NOMO-1 (cell line): ENCODE results near the gene RALGAPA1.
"Not testable (repeated sequence)": the region's sequence is repeated elsewhere in the genome, so short reads cannot be mapped to it uniquely, and the experiment has no call there.

Experiments
- DNase-seq, 2 experiments: peaks; one replicate each; lab custom pipeline; 2025; ENCODE audit not compliant: unreplicated experiment in 2 of 2; lab: John Stamatoyannopoulos, UW

RALGAPA1 gene

DNA sequence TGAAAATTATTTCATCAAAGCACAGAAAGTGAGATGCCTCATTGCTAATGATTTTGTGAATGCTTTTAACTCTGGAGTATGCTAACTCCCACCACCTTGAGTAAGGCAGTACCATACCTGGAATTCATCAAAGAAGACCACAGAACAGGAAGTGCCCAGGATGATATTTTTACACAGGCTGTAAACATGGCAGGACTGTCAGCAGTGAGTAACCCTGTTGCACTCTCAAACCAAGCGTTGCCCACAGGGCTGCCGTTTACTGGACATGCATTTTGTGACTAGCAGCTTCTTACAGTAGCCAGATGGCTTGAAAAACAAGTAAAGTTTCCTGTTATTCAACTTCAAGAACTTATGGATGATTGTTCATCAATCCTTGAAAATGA lies 42.4 kb downstream of the RALGAPA1 start:
- no peak for DNase-seq

DNA sequence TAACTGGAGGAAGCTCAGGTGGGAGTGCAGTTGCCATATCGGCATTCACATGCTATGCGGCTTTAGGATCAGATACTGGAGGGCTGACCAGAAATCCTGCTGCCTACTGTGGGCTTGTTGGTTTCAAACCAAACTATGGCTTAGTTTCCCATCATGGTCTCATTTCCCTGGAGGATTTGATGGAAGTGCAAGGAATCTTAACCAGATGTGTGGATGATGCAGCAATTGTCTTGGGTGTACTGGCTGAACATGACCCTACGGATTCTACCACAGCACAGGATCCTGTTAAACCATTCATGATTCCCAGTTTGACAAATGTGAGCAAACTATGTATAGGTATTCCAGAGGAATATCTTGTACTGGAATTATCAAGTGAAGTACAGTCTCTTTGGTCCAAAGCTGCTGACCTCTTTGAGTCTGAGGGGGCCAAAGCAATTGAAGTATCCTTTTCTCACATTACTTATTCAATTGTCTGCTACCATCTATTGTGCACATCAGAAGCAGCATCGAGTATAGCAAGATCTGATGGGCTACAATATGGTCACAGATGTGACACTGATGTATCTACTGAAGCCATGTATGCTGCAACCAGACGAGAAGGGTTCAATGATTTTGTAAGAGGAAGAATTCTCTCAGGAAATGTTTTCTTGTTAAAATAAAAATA lies 42.9 kb downstream of the RALGAPA1 start:
- no peak for DNase-seq

DNA sequence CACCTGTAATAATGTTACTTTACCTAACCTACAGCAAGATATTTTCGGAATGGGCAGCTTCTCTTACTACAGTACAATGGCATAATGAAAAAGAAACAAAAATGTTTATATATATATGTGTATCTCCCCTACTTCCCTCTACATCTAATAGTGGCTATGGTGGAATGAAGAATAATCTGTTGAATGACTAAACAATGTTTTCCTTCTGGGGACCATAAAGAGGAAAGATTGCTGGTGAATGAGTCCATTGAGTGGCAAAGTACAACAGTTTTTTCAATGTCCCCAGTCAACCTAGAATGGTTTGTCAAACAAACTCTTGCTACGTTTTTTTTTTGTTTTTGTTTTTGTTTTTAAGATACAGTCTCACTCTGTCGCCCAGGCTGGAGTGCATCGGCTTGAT lies 47.2 kb downstream of the RALGAPA1 start:
- no peak for DNase-seq

DNA sequence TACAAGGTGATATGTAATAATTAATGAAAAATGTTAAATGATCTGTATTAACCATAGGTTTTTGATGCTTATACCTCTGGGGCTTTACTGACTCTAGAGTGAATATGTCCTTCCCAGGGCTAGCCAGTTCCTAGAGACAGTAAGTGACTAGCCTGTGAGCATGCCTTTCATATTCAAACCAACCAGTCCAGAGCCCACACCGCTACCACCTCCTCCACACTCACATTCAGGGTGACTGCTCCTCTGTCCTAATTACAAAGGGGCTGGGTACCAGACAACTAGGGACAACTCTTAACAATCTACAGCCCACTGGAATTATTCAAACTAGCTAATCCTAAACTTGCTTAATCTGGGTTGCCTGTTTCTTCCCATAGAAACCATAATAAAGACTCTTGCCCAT lies 49.0 kb downstream of the RALGAPA1 start:
- DNase-seq, result no peak

DNA sequence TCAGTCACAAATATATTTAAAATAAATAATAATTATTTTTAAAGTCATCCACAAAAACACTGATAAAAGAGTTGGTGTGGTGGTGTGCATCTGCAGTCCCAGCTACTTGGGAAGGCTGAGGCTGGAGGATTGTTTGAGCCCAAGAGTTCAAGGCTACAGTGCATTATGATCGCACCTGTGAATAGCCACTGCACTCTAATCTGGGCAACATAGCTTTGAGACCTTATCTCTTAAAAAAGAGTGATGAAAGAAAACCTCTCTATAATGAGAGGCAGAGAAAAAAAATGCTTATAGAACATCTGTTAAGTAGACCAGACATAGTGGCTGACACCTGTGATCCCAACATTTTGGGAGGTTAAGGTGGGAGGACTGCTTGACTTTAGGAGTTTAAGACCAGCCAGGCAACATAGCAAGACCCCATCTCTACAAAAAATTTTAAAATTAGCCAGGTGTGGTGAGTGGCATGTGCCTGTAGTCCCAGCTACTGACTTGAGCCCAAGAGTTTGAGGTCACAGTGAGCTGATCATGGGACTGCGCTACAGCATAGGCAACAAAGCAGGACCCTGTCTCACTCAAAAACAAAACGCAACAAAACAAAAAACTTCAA lies 50.5 kb downstream of the RALGAPA1 start:
- DNase-seq, result no peak

DNA sequence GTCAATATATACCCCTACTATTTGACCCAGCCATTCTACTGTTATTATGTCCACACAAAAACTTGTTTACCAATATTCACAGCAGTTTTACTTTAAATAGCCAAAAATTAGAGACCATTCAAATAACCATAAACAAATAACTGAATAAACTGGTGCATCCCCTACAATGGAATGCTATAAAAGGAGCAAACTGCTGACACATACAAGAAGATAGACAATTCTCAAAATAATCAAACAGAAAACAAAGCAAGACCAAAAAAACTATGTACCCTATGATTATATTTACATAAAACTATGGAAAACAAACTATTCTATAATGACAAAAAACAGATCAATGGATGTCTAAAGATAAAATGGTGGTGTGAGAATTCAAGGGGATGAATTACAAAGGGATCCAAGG lies 54.4 kb downstream of the RALGAPA1 start:
- DNase-seq, result no peak

DNA sequence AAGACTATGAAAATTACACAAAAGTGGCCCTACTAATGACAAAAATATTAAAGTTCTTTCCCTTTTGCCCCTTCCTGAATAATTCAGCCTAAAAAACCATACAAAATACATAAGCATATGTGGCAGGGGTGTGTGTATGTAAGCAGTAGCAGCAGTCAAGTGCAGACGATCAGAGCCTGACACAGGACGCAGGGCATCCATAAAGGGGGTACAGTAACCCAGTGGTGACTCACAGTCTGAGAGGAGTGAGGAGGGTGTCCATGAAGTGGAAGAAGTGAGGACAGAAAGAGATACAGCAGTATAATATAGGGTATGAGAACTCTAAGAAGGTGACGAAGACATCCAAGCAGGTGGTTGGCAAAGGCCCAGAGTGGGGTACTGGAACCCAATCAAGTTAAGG lies 56.7 kb downstream of the RALGAPA1 start:
- no peak for DNase-seq

DNA sequence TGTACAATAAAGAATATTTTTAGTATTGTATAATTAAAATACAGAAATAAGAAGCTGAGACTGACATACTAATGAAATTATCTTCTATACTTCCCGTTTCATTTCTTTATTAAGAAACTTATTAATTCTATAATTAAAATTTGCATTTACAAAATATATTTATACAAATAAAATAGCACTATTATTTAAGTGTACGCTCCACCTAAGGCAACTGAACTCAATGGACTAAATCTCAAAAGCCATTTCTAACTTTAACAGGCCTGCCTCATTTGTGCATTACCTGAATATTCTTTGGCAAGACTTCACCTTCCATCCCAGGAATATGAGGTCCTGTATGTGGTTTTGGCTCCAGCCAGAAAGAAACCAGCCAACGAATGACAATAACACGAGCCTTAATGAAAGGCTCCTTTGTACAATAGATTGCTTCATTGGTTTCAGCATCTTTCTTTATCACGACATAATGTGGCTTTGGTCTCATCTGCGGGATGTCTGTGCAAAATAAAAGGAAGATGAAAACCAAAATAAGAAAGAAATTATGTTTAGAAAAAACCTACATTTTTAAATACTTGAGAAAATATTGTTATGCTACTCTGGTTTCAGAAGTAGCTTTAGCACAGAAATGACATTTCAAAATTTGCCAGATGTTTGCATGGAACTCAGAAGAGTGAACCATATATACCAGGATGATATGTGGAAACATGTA lies 58.7 kb downstream of the RALGAPA1 start:
- DNase-seq, result no peak

DNA sequence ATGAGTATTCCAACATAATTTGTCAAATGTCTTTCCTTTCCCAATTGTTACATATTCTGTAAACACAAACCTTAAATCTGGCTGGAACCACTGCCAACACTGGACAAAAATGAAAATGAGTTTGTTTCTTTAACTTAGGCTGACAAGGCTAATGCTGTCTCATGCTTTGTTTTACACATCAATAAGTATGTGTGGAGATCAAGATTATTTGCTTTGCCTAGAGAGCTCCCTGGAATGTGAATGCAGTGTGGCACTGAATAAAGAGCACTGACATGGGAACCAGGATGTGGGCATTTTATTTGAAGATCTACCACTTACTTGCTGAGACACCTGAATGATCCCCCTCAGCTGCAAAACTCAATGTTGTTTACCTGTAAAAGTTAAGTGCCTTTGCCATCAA lies 61.7 kb downstream of the RALGAPA1 start:
- DNase-seq, result no peak

DNA sequence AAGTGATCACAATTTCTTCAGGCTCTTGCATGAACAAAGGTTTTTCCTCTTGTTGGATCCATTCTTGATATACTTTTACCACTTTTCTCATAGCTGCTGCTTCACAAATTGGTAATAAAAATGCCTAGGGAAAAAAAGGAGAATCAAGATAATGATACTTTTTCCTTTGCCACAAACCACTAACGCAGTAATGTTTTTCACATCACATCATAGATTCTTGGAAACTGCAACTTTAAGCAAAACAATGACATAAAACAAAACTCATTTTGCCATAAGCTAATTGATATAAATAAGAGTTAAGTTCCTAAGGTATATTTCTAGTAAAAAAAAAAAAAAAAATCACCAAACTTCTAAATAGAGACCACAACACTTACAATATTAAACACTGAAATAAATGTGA lies 66.7 kb downstream of the RALGAPA1 start:
- DNase-seq, result no peak

DNA sequence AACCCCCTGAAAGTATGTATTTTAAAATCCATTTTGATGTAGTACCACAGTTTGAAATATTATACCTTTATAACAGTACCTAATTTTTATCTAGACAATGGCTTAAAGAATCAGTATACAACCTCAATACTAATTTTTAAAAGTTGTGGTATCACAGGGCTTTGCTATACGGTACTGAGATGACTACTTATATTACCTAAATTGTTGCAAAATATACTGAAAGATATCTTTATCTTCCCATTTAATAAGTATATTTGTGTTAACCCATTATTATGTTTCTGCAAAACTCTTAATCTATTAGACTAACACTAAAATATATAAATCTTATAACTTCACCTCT lies 67.1 kb downstream of the RALGAPA1 start:
- no peak for DNase-seq

DNA sequence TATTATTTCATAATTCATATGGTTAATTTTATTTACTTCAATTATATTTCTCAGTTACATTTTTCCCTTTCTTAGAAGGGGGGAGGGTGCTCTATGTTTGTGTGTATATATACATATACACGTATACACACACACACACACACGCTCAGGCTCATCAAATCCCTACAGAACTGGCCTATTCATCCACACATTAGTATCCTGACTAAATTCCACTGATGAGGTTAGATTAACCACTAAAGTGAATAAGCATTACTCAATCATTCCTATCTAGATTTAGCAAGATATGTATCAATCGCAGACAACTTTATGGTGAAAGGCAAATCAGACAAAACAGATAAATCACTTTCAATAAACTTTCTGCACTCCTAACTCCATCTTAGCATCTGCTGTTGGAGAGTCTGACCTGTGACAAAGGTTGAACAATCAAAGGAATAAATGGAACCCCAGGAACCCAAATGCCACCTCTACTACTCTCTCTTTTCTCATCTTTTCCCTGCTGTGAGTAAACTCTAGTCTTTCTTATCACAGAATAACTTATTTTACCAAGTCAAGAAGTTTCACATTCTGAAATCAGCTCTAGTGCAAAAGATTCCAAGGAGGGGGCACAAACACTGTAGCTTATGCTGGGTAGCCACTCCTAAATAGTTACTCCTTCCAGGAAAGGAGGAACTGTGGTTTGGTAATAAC lies 67.6 kb downstream of the RALGAPA1 start:
- no peak for DNase-seq

DNA sequence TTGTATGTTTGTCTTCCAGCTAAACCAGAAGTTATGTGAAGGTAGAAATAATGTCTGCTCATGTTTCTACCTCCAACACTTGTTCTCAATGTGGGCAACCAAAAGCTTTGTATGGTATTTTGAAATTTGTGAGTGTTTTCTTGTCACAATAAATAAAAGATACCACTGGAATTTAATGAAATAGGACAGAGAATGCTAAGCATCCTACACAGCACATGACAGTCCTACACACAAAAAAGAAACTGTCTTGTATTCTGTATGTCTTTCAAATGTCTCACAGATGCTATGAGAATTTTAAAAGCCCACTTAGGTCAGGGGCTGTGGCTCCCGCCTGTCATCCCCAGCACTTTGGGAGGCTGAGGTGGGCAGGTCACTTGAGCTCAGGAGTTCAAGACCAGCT lies 68.9 kb downstream of the RALGAPA1 start:
- no peak for DNase-seq

DNA sequence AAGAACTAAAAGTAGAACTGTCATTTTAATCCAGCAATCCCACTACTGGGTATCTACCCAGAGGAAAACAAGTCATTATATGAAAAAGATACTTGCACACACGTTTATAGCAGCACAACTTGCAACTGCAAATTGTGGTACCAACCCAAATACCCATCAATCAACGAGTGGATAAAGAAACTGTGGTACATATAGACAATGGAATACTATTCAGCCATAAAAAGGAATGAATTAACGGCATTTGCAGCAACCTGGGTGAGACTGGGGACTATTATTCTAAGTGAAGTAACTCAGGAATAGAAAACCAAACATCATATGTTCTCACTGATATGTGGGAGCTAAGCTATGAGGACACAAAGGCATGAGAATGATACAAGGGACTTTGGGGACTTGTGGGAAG lies 73.9 kb downstream of the RALGAPA1 start:
- DNase-seq, result not testable (repeated sequence)

DNA sequence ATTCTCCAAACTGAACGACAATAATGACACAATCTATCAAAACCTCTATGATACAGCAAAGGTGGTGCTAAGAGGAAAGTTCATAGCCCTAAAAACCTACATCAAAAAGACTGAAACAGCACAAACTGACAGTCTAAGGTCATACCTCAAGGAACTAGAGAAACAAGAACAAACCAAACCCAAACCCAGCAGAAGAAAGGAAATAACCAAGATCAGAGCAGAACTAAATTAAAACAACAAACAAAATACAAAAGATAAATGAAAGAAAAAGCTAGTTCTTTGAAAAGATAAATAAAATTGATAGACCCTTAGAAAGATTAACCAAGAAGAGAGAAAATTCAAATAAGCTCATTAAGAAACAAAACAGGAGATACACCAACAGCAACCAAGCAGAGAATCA lies 75.6 kb downstream of the RALGAPA1 start:
- not testable (repeated sequence) for DNase-seq

DNA sequence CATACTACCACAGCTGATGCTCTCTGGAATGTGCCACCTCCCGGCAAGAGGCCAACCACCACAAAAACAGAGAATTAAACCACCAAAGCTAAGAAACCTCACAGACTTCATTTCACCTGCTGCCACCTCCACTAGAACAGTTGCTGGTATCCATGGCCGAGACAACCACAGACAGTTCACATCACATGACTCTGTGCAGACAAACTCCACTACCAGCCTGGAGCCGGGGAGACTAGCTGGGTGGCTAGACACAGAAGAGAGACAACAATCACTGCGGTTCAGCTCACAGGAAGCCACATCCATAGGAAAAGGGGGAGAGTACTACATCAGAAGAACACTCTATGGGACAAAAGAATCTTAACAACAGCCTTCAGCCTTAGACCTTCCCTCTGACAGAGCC lies 78.2 kb downstream of the RALGAPA1 start:
- no peak for DNase-seq

DNA sequence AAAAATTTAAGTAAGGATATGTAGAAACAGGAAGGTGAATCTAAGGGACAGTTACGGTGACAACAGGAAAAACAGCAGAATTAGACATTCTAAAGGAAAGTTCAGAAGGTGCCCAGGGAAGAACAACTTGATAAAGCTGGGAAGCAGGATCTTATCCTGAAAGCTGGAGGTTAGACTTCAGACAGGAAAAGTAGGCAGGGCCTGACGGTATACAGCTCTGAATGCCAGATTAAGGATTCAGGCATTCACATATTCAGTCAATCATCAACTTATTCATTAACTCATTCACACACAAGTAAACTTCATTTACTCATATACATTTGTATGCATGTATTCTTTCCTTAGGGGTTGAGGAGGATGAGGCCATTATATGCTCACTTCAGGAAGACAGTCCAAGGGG lies 81.3 kb downstream of the RALGAPA1 start:
- DNase-seq, result no peak

DNA sequence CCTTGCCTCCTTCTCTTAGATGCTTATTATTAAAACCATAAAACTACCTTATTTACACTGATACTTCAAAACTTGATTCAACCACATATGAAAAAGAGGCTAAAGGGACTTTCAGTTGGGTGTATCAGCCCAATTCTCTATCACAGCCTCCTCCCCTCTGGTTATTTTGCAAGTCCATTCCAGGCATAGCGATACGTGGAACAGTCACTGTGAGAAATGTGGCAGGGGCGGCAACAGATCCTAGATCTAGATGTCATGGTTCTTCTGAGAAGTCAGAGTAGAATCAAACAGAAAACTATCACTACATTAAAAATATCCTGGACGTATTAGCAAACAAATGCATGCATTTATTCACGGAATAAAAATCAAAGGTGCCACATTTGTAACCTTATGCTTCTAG lies 83.2 kb downstream of the RALGAPA1 start:
- DNase-seq, result no peak

DNA sequence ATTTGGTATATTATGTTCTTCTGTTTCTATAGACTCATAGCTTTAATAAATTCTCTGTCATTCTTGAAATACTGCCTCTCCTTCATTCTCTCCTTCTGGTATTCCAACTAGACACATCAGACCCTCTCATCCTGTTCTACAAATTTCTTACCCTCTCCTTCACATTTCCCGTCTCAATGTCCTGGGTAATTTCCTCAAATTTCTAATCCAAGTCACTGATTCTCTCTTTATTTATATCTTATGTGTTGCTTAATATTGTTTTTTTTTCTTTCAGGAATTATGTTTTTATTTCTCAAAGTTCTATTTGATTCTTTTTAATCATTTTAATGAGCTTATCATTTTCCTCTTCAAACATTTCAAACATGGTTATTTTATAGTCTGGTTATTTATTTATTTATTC lies 94.0 kb downstream of the RALGAPA1 start:
- no peak for DNase-seq

DNA sequence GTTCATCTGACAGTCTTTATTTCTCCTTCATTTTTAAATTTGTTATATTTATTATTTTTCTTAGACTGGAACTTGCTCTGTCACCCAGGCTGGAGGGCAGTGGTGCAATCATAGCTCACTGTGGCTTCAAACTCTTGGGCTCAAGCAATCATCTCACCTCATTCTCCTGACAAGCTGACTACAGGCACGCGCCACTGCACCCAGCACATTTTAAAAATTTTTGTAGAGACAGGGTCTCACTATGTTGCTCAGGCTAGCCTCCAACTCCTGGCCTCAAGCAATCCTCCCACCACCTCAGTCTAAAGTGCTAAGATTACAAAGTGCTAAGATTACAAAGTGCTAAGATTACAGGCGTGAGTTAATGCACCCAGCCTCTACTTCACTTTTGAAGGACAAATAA lies 96.6 kb downstream of the RALGAPA1 start:
- no peak for DNase-seq

DNA sequence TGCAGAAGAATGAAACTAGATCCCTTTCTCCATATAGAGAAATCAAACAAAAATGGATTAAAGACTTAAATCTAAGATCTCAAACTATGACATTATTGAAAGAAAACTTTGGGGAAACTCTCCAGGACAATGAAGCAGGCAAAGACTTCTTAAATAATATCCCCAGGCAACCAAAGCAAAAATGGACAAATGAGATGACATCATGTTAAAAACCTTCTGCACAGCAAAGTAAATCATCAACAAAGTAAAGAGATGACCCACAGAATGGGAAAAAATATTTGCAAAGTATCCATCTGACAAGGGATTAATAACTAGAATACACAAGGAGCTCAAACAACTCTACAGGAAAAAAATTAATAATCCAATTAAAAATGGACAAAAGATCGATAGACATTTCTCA lies 101.0 kb downstream of the RALGAPA1 start:
- DNase-seq, result no peak

DNA sequence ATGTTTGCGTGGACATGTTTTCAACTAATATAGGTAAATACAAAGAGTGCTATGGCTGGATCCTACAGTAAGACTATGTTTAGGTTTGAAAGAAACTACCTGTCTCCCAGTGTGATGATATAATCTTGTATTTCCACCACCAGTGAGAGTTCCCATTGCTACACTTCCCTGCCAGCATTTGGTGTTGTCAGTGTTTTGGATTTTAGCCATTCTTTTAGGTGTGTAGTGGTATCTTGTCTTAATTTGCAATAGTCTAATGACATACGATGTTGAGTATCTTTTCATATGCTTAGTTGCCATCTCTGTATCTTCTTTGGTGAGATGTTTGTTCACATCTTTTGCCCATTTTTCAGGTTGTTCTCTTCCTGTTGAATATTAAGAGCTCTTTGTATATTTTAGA lies 103.5 kb downstream of the RALGAPA1 start:
- DNase-seq, result no peak
